HG03025 (cell line): ENCODE data around the gene CEP250.
A peak's percentile ranks its signal among the peaks of the same experiment; 100 is the strongest.
"Not testable (repeated sequence)": the region's sequence is repeated elsewhere in the genome, so short reads cannot be mapped to it uniquely, and the experiment has no call there.

Source experiments
- ATAC-seq: cut with Tn5 transposase; IDR thresholded peaks from one replicate; pipeline ENCODE4 v1.9.1; 2021; ENCODE audit warnings: mild to moderate bottlenecking, moderate library complexity; ENCODE audit not compliant: unreplicated experiment, low FRiP score

Gene CEP250

GRCh38 chr20:35454881-35455609 lies at the start of gene CEP250:
Gene CEP250 (plus strand): TSS chr20:35455598. CDS start chr20:35462368, 6,770 bp downstream.
- peak; percentile 78 for ATAC-seq

- no peak for ATAC-seq
These were observed 49.6 kb upstream of the CEP250 start for GRCh38 chr20:35405775-35406174.

GRCh38 chr20:35408270-35408669 lies 47.1 kb upstream of the CEP250 start:
- no peak for ATAC-seq

GRCh38 chr20:35409542-35409941 lies 45.9 kb upstream of the CEP250 start:
- no peak for ATAC-seq

GRCh38 chr20:35410613-35411012 lies 44.8 kb upstream of the CEP250 start:
- ATAC-seq: no peak

GRCh38 chr20:35421322-35421721 lies 34.1 kb upstream of the CEP250 start:
- no peak for ATAC-seq

- no peak for ATAC-seq
These were observed 23.6 kb upstream of the CEP250 start for GRCh38 chr20:35431621-35432429.

GRCh38 chr20:35432430-35432735 lies 23.0 kb upstream of the CEP250 start:
- ATAC-seq: no peak

- no peak for ATAC-seq
These were observed 22.1 kb upstream of the CEP250 start for GRCh38 chr20:35433337-35433736.

GRCh38 chr20:35434085-35435005 lies 21.1 kb upstream of the CEP250 start:
- ATAC-seq: no peak

- ATAC-seq: no peak
These were observed 19.2 kb upstream of the CEP250 start for GRCh38 chr20:35436177-35436573.

GRCh38 chr20:35437599-35437998 lies 17.8 kb upstream of the CEP250 start:
- no peak for ATAC-seq

GRCh38 chr20:35443003-35443402 lies 12.4 kb upstream of the CEP250 start:
- no peak for ATAC-seq

- no peak for ATAC-seq
These were observed 11.2 kb upstream of the CEP250 start for GRCh38 chr20:35444226-35444625.

GRCh38 chr20:35446356-35447078 lies 8.9 kb upstream of the CEP250 start:
- ATAC-seq: no peak

- ATAC-seq: no peak
These were observed 8.2 kb upstream of the CEP250 start for GRCh38 chr20:35447082-35447789.

GRCh38 chr20:35448788-35449373 lies 6.5 kb upstream of the CEP250 start:
- no peak for ATAC-seq

GRCh38 chr20:35449855-35450254 lies 5.5 kb upstream of the CEP250 start:
- not testable (repeated sequence) for ATAC-seq

- ATAC-seq: no peak
These were observed 4.1 kb upstream of the CEP250 start for GRCh38 chr20:35451295-35451694.
